NCI-H345 (cell line): ENCODE measurements around the gene CCZ1.
"Not testable (repeated sequence)": the region's sequence is repeated elsewhere in the genome, so short reads cannot be mapped to it uniquely, and the experiment has no call there.

Experiments used
- DNase-seq: peaks from one replicate; lab custom pipeline; 2025; lab: John Stamatoyannopoulos, UW

The CCZ1 gene

DNA sequence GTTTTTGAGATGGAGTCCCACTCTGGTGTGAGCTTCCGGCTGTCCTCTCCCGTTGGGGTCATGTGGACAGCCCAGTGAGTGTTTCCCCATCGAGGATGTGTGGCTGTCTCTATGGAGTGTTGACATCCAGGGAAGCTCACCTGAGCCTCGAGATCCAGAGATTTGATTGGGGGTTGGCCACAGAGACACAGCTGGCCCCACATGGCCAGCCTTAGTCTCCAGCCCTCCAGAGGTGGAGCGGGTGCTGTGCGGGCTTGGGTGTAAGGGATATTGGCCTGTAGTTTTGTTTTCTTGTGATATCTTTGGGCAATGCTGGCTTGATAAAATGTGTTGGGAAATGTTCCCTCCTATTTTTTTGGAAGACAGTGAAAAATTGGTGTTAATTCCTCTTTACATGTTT, 18.0 kb downstream of the CCZ1 start:
- DNase-seq, result not testable (repeated sequence)

- DNase-seq, result not testable (repeated sequence)
Measured at GRCh38 chr7:5924180-5924579, 25.6 kb downstream of the CCZ1 start.

DNA sequence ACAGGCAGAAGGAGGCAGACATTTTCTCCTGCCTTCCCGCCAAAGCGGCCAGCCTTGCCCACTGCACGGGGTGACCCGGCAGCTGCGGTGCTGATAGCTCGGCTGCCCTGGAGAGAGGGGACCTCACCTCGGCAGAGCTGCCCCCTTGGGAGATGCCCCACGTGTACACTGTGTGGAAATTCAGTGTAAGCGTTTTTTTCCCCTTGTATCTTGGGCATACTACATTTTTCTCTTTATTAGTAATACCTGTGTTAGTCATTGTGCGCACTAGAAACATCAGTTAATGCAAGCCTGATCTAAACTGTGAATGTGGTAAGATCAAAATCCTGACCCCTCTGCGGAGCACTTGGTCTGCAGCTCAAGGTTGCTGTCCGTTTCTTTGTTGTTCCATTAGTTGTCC, 26.1 kb downstream of the CCZ1 start:
- not testable (repeated sequence) for DNase-seq

GRCh38 chr7:5926263-5926870, 27.8 kb downstream of the CCZ1 start:
- not testable (repeated sequence) for DNase-seq

DNA sequence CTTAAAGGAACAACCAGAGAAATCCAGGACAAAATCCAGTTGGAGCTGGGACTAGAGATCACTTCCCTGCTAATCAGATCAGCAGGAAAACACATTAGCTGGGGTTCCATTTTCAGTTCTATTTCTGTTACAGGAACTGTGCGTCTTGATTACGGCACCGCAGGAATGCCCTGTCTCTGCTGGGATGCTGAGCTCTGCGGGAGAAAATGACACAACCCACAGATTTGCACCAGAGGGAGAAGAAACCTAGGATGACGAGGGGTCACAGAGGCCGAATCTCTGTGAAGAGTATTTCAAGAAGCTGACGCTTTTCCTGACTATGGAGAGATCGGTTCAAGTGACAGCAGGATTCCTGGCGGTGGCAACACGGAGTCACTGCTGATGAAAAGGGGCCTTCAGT, 31.8 kb downstream of the CCZ1 start:
- DNase-seq, result not testable (repeated sequence)

DNA sequence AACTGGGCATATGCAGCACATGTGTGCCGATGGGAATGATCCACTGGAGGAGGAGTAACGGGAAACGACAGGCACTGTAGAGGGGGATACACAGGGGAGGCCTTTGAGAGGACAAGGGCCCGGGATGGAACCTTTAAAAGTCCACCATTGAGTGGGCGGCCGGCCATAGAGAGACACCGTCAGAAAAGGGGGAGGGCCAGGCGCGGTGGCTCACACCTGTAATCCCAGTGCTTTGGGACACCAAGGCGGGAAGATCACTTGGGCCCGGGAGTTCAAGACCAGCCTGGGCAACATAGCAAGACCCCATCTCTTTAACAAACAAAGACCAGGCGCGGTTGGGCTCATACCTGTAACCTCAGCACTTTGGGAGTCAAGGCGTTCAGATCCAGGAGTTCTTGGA, 32.7 kb downstream of the CCZ1 start:
- DNase-seq, result not testable (repeated sequence)

- DNase-seq, result not testable (repeated sequence)
Measured at GRCh38 chr7:5931905-5932644, 33.5 kb downstream of the CCZ1 start.

- DNase-seq, result not testable (repeated sequence)
Measured at GRCh38 chr7:5934945-5935450, 36.5 kb downstream of the CCZ1 start.

DNA sequence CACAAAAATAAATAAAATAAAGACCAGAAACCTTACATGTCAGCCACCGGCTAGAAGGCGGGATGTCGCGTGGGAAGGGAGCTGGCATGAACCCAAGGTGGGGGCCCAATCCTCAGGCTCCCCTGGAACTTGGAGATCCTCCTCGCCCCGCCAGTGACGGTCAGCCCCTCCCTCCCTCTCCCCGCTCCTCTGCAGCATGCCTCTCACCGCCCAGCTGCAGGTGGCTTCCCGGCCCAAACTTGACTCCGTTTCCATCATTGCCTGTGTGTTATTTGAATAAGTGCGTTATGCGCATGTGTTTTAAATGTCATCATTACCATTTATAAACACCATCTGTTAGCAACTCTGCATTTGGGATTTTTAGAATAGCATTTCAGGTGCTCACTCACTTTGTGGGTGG, 64.7 kb downstream of the CCZ1 start:
- not testable (repeated sequence) for DNase-seq

DNA sequence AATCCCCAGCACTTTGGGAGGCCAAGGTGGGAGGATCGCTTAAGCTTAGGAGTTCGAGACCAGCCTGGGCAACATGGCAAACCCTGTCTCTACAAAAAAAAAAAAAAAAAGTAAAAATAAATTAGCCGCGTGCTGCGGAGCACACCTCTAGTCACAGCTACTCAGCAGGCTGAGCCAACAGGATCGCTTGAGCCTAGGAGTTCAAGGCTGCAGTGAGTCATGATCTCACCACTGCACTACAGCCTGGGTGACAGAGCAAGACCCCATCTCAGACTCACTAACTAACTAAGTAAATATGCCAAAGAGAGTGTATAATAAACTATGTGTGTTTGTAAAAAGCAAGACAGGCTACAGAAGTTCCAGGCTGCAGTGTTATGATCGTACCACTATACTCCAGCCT, 65.3 kb downstream of the CCZ1 start:
- DNase-seq, result not testable (repeated sequence)

- not testable (repeated sequence) for DNase-seq
Measured at GRCh38 chr7:5970347-5970911, 71.9 kb downstream of the CCZ1 start, which contains the start of gene RSPH10B. TSS of gene RSPH10B (minus strand) at chr7:5970689. CDS start at chr7:5967116, 3,573 bp downstream.

- DNase-seq, result not testable (repeated sequence)
Measured at GRCh38 chr7:5973580-5973979, 75.0 kb downstream of the CCZ1 start.
